Cardiac muscle cell (in vitro differentiated cells and primary cell): ENCODE measurements around the gene SLC6A3. TPM values are rescaled to one million over a fixed set of nuclear protein-coding genes. Genes with fewer than 3 reads are reported as not detected.

Experiments
- DNase-seq, 2 donors: peaks; one replicate each; pipeline versions ENCODE4 v3.0.0 to v3.0.0-alpha.2; 2010 to 2017; ENCODE audit warnings: low read depth in 1 of 2, low spot score in 1 of 2
- H3K27ac ChIP-seq: fragments of 200-600 bp; sonication (generic); 2 replicates; pipeline ENCODE4 v1.5.1; 2016
- H3K27me3 ChIP-seq: fragments of 200-600 bp; sonication (generic); 2 replicates; pipeline ENCODE4 v1.6.0; 2016; ENCODE audit warnings: control low read depth
- H3K36me3 ChIP-seq: fragments of 200-600 bp; sonication (generic); 2 replicates; pipeline ENCODE4 v1.5.1; 2016; ENCODE audit warnings: control low read depth
- H3K4me1 ChIP-seq: fragments of 200-600 bp; sonication (generic); 2 replicates; pipeline ENCODE4 v1.8.1; 2017; ENCODE audit warnings: low read depth, mild to moderate bottlenecking, mixed run types
- H3K4me3 ChIP-seq: fragments of 200-600 bp; sonication (generic); 2 replicates; pipeline ENCODE4 v1.5.1; 2016; ENCODE audit warnings: mild to moderate bottlenecking
- H3K9me3 ChIP-seq: fragments of 200-600 bp; sonication (generic); 2 replicates; pipeline ENCODE4 v1.5.1; 2017; ENCODE audit warnings: low read depth, mild to moderate bottlenecking, control low read depth
- polyA plus RNA-seq: library from polyadenylated mRNA; unstranded; fragments of >200 nt; fragmentation: Nextera tagmentation; extraction: Ambion mirVana; gene quantifications from 2 replicates; pipeline ENCODE4 v1.2.1, GENCODE V29; 2016
- total RNA-seq: library from RNA; depleted of rRNA; stranded (reverse); fragments of >200 nt; gene quantifications from 2 replicates; pipeline ENCODE4 v1.2.3, GENCODE V29; 2016
- TF ChIP-seq, protein P1 (sequence below): IDR thresholded peaks from 2 replicates; pipeline ENCODE4 v1.5.1; 2012; ENCODE audit warnings: low read depth, mild to moderate bottlenecking, low read length

Gene SLC6A3
- total and polyA plus RNA-seq, 2 experiments from 2014 or later, result not detected

- Histone ChIP-seq H3K27ac (no peak overlapping the region), H3K36me3 (peaks cover 8% of the 10 kb centered on the region)
- DNase-seq, result no peak
These were observed 19.3 kb upstream of the SLC6A3 start for GRCh38 chr5:1464511-1464910.

DNA sequence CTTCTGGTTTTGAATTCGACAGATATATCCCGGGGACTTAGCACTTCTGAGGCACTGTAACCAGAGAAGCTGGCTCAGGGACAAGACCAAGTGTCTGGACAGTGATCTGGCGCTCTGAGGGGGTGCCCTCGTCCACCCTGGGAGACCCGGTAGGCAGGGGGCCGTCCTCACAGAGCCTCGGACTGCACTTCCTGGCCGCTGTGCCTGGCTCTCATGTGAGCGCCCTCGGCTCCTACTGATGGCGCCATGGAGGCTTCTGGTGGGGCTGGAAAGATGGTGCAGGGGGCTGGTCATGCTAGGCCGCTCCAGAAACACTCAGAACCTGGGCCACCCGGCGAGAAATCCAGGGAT is 18.8 kb upstream of the SLC6A3 start:
- H3K36me3 ChIP-seq, result peaks cover 8% of the 10 kb centered on the region
- no peak overlapping the region for H3K27ac ChIP-seq
- no peaks in the 10 kb centered on the region for H3K4me1 ChIP-seq
- no peaks in the 10 kb centered on the region for H3K27me3 ChIP-seq
- no peak for DNase-seq
- H3K9me3 ChIP-seq, result no peaks in the 10 kb centered on the region
- TF ChIP-seq, protein P1, sequence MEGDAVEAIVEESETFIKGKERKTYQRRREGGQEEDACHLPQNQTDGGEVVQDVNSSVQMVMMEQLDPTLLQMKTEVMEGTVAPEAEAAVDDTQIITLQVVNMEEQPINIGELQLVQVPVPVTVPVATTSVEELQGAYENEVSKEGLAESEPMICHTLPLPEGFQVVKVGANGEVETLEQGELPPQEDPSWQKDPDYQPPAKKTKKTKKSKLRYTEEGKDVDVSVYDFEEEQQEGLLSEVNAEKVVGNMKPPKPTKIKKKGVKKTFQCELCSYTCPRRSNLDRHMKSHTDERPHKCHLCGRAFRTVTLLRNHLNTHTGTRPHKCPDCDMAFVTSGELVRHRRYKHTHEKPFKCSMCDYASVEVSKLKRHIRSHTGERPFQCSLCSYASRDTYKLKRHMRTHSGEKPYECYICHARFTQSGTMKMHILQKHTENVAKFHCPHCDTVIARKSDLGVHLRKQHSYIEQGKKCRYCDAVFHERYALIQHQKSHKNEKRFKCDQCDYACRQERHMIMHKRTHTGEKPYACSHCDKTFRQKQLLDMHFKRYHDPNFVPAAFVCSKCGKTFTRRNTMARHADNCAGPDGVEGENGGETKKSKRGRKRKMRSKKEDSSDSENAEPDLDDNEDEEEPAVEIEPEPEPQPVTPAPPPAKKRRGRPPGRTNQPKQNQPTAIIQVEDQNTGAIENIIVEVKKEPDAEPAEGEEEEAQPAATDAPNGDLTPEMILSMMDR, result no peak
- H3K4me3 ChIP-seq, result no peak overlapping the region

More at GRCh38 chr5:1464511-1464910, 19.3 kb upstream of the SLC6A3 start:
- Histone ChIP-seq H3K9me3 (no peaks in the 10 kb centered on the region), H3K27me3 (no peaks in the 10 kb centered on the region), H3K4me1 (no peaks in the 10 kb centered on the region), H3K4me3 (no peak overlapping the region)
- TF ChIP-seq, protein P1, result no peak

GRCh38 chr5:1463326-1464095 is 18.3 kb upstream of the SLC6A3 start:
- Histone ChIP-seq H3K4me1 (no peaks in the 10 kb centered on the region), H3K27me3 (no peaks in the 10 kb centered on the region), H3K4me3 (no peak overlapping the region), H3K9me3 (no peaks in the 10 kb centered on the region), H3K36me3 (peaks cover 8% of the 10 kb centered on the region), H3K27ac (no peak overlapping the region)
- DNase-seq, result no peak
- TF ChIP-seq, protein P1, result no peak

DNA sequence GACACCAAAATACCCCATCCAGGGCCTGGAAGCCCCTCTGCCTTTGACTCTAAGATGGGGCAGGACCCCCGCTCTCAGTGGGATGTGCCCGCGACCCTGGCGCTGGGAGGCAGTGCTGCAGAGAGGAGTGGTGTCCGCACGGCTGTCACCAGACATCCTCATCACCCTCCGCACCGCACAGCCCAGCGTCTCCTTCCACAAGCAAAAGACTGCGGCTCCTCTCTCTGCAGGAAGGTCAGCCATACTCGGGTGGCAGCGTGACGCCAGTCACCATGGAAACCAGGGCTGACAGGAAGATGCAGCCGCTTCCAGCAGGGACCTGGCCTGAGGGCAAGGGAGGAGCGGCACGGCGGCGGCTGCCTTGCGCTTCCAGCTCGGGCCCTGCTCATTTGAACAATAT is 17.1 kb upstream of the SLC6A3 start:
- no peak for DNase-seq
- TF ChIP-seq, protein P1, result no peak
- H3K4me1 ChIP-seq, result no peaks in the 10 kb centered on the region
- no peak overlapping the region for H3K4me3 ChIP-seq
- H3K27ac ChIP-seq, result no peak overlapping the region
- H3K36me3 ChIP-seq, result peaks cover 8% of the 10 kb centered on the region
- H3K27me3 ChIP-seq, result no peaks in the 10 kb centered on the region
- no peaks in the 10 kb centered on the region for H3K9me3 ChIP-seq

DNA sequence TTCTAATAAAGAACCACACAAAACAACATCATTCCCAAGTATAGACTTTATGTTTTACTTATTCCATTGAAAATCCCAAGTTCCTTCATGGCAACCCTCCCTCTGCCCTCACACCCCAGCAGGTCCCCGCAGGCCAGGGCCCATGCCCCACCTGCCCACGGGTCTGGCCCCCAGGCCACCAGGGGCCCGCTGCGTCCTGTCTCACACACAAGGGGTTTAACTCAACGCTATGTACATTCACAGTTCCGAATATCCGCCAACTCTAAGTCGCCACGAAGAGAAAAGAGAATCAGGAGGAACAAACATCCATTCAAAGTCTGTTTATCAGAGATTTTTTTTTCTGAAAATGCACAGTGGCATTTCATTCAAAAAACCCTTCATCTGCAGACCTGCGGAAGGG is 16.2 kb upstream of the SLC6A3 start:
- TF ChIP-seq, protein P1, result no peak
- Histone ChIP-seq H3K27ac (no peak overlapping the region), H3K27me3 (no peaks in the 10 kb centered on the region), H3K36me3 (peaks cover 8% of the 10 kb centered on the region), H3K4me1 (no peaks in the 10 kb centered on the region), H3K4me3 (no peak overlapping the region), H3K9me3 (no peaks in the 10 kb centered on the region)
- DNase-seq, result no peak
